ENCODE results near the gene SSU72.
A peak's percentile ranks its signal among the peaks of the same experiment; 100 is the strongest.

Gene SSU72

DNA sequence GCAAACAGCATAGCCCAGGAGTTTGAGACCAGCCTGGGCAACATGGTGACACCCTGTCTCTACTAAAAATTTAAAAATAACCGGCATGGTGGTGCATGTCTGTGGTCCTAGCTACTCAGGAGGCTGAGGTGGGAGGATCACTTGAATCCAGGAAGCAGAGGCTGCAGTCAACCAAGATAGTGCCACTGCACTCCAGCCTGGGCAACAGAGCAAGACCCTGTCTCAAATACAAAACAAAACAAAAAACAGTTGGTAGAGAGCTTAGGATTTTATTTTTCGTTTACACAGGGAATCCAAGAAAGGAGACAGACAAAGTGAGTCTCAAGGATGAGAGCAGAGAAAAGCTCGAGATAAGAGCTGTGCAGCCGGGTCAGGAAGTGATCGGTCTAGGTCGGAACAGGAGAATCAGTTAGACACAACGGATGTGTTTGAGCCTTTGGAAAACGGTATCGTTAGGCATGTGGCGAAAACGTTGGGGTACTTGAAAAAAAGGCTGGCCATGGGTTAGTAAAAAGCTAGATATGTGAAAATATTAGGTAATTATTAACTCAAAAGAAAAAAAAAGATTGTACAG lies 38.9 kb upstream of the SSU72 start:
- DNase-seq (ENCODE audit: low read depth), result no peak
- H3K4me3 ChIP-seq (ENCODE audit: low read depth, low read length), result peak overlapping the region; percentile 90

DNA sequence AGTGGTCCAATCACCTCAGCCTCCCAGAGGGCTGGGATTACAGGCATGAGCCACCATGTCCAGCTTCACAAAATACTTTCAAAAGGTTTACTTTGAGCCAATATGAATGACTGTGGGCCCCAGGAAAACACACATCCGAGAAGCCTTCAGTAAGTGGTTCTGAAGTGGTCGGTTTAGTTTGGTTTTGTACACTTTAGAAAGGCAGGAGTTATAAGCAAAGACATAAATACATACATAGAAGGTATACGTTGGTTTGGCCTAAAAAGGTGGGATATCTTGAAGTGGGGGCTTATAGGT lies 37.4 kb upstream of the SSU72 start:
- H3K4me3 ChIP-seq (ENCODE audit: low read depth, low read length), result no peak overlapping the region

DNA sequence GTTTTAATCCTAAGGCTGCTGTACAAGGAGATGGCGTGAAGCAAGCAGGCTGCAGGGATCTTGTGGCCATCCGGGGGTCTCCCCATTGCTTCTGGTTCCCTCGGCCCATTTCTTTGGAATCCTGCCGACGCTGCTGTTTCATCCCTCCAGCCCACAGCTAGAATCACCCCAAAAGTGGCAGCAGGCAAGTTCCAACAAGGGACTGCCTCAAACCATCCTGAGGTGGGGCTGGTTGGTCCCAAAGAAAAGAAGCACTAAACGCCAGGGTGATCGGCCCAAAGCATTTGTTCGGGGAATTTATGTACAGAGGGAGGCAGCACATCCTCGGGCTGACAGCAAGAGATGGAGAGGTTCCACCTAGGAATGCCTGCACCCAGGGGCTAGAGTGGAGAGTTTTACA lies 36.1 kb upstream of the SSU72 start:
- no peak for DNase-seq (ENCODE audit: low read depth)

More for the DNA sequence above, 37.4 kb upstream of the SSU72 start:
- no peak for DNase-seq (ENCODE audit: low read depth)

DNA sequence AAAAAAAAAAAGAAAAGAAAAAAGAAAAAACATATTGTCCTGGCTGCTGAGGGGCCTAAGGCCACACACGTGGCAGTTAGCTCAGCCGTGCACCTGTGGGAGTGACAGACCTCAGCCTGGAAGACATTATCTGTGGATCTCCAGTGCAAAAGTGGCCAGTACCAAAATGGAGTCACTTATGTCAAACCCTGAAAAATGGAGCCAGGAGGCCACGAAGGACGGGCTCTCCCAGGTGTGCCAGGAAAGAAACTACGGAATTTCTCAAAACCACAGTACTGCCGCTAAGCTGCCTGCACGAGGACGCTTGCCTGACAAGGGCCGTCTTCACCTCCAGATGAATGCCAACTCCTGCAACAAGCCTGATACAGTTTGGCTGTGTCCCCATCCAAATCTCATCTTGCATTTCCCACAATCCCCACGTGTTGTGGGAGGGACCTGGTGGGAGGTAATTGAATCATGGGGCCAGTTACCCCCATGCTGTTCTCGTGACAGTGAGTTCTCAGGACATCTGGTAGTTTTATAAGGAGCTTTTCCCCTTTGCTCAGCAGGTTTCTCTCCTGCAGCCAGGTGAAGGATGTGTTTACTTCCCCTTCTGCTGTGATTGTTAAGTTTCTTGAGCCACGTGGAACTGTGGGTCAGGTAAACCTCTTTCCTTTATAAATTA lies 35.3 kb upstream of the SSU72 start:
- no peak overlapping the region for H3K4me3 ChIP-seq (ENCODE audit: low read depth, low read length)

More for the DNA sequence above, 36.1 kb upstream of the SSU72 start:
- no peak overlapping the region for H3K4me3 ChIP-seq (ENCODE audit: low read depth, low read length)

DNA sequence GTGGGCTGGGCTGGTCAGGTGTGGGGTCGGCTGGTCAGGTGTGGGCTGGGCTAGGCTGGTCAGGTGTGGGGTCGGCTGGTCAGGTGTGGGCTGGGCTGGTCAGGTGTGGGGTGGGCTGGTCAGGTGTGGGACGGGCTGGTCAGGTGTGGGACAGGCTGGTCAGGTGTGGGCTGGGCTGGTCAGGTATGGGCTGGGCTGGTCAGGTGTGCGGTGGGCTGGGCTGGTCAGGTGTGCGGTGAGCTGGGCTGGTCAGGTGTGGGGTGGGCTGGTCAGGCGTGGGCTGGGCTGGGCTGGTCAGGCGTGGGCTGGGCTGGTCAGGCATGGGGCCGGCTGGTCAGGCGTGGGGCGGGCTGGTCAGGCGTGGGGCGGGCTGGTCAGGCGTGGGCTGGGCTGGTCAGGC lies 31.6 kb upstream of the SSU72 start:
- DNase-seq (ENCODE audit: low read depth), result no peak
- no peak overlapping the region for H3K4me3 ChIP-seq (ENCODE audit: low read depth, low read length)

More for the DNA sequence above, 35.3 kb upstream of the SSU72 start:
- DNase-seq (ENCODE audit: low read depth), result no peak

DNA sequence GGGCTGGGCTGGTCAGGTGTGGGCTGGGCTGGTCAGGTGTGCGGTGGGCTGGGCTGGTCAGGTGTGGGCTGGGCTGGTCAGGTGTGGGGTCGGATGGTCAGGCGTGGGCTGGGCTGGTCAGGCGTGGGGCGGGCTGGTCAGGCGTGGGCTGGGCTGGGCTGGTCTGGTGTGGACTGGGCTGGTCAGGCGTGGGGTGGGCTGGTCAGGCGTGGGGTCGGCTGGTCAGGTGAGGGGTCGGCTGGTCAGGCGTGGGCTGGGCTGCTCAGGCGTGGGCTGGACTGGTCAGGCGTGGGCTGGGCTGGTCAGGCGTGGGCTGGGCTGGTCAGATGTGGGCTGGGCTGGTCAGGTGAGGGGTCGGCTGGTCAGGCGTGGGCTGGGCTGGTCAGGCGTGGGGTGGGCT lies 31.1 kb upstream of the SSU72 start:
- no peak for DNase-seq (ENCODE audit: low read depth)
- no peak overlapping the region for H3K4me3 ChIP-seq (ENCODE audit: low read depth, low read length)

DNA sequence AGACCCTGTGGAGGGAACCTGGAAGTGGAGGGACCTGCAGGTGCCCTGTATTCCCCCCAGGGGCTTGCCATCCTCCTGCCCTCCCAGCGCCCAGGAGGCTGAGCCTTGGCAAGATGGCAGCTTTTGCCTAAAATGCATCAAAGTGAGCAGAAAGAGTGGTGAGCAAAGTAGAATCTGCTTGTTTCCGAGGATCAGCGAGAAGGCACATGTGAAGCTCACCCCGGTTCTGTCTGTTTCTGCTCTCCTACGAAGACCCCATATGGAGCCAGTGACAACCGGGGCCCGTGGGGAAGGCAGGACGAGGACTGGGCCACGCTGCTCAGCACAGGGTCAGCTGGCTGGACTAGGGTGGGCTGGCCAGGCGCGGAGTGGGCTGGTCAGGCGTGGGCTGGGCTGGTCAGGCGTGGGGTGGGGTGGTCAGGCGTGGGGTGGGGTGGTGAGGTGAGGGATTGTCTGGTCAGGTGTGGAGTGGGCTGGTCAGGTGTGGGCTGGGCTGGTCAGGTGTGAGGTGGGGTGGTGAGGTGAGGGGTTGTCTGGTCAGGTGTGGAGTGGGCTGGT lies 30.4 kb upstream of the SSU72 start:
- DNase-seq (ENCODE audit: low read depth), result no peak
- no peak overlapping the region for H3K4me3 ChIP-seq (ENCODE audit: low read depth, low read length)

DNA sequence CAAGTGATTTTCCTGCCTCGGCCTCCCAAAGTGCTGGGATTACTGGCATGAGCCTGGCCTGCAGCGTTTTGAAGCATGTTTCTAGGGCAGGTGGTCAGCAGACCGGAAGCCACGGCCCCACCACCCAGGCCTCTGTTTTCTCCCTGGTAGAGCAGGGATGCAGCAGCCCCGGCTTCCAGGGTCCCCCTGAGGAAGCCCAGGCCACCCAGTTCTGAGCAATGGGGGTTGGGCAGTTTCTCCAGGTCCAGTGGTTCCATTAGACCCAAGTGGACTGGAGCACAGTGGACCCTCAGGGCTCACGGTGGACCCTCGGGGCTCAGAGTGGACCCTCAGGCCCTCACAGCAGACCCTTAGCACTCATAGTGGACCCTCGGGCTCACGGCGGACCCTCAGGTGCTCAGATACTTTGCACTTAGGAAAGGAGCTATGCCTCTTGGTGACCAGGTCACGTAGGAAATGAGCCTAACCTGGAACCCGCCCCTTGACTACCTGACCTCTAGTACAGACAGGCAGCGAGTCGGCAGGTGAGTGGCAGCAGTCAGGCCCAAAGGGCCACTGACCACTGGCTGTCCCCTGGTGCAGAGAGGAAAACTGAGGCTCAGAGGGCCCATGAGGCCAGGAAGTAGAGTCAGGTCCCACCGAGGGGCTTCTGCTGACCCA lies 29.8 kb upstream of the SSU72 start:
- DNase-seq (ENCODE audit: low read depth), result no peak
- no peak overlapping the region for H3K4me3 ChIP-seq (ENCODE audit: low read depth, low read length)

DNA sequence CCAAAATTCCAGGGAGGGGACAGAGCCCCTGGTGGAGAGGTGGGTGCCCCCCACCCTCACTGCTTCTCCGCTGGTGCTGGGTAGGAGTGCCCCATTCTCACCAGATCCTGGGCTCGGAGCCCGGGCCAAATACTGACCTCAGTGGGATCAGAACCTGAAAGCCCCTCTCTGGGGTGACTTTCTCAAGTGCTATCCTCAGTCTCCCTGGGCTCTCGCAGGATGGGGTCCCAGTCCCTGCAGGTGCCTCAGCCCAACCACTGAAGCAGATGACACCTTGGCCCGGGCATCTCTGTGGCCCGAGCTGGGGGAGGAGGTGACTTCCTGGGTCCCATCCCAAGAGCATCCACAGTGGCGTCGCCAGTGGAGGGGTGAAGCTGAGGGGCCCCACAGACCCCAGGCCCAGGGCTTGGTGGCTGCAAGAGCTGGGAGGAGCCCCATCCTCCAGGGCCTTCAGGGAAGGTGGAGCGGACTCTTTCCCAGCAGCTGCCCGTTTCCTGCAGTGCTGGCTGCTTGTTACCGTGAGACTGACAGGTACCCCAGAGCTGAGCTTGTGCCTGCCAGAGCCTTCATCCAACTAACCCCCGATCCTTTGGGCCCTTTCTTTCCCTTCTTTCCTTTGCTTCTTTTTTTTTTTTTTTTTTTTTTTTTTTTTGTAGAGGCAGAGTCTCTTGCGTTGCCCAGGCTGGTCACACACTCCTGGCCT lies 29.2 kb upstream of the SSU72 start:
- H3K4me3 ChIP-seq (ENCODE audit: low read depth, low read length), result no peak overlapping the region
- no peak for DNase-seq (ENCODE audit: low read depth)

DNA sequence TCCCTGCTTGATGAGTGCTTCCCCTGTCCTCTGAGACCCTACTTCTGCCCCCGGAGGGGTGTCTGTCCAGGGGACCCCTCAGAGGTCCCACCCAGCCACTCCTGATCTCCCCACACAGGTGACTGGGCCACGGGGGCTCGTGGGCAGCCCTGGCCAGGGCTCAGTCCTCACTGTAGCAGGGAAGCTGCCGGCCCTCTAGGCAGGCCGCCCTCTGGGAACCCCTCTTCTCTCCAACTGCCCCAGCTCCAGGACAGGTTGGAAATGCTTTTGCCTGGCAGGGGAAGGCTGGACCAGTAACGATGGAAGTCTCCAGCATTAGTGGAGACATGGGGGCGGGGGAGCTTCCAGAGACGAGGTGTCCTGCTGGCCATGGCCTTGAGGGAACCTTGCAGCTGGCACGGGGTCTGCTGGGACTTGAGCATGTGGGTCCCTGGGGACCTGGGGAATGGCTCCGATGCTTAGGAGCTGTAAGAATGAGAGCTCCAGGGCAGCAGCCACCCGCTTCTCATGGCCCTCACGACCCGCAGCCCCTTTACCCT lies 28.4 kb upstream of the SSU72 start:
- no peak for DNase-seq (ENCODE audit: low read depth)
- H3K4me3 ChIP-seq (ENCODE audit: low read depth, low read length), result no peak overlapping the region

DNA sequence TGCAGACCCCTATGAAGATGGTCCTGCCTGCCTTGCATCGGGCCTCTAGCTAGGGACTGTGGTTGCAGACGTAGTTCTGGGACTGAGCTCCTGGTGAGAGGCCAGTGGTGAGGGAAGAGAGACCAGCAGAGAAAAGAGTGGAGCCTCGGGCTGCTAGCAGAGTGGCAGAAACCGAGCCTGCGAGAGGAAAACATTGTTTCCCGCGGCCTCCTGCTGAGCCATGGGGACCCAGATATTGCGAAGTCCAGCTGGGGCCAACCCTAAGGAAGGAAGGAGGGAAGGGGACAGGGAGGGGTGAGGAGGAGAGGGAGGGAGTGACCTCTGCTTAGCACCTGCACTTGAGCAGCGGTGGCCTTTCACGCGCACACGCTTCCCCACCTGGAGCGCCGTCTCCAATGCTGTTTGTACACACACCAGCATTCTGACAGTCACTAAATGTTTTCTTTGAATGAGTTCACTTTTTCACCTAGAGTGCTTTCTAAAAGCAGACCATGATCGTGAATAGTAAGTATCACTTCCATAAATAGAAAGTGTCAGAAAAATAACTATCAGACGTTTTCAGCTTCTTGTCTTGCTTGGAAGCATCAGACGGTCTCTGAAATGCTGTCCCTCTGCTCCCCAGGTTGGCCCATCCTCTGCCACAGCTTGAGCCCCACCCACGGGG lies 27.8 kb upstream of the SSU72 start:
- no peak for DNase-seq (ENCODE audit: low read depth)
- no peak overlapping the region for H3K4me3 ChIP-seq (ENCODE audit: low read depth, low read length)

DNA sequence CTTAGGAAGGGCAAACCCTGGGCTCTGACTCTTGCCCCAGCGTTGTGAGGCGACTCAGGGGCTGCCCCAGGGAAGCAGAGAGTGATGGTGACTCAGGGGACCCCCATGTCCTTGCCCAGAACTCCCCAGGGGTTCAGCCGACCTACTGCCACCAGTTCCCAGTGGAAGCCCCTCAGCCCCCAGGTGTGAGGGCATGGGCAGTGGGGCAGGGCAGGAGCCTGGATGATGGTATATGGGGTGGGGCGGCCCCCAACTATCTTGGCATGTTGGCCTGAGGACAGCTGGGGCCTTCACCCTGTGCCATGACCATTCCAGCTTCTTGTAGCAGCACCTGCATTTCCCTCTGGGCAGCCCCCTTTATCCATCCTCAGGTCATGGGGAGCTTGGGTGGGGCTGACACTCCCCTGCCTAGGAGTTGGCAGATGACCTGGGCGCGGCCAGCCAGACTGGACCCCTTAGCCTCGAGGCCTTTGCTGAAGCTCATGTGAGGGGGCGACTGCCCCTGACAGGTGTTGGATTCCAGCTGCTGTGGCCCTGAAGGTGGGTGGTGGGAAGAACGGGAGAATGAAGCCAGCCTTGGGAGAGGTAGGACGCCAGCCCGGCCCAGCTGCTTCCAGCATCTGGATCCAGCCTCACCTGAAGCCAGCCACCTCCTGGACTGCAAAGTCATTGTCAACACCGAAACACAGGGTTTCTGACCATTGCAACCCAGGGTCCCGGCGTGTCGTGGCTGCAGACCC lies 27.1 kb upstream of the SSU72 start:
- H3K4me3 ChIP-seq (ENCODE audit: low read depth, low read length), result no peak overlapping the region
- DNase-seq (ENCODE audit: low read depth), result no peak

DNA sequence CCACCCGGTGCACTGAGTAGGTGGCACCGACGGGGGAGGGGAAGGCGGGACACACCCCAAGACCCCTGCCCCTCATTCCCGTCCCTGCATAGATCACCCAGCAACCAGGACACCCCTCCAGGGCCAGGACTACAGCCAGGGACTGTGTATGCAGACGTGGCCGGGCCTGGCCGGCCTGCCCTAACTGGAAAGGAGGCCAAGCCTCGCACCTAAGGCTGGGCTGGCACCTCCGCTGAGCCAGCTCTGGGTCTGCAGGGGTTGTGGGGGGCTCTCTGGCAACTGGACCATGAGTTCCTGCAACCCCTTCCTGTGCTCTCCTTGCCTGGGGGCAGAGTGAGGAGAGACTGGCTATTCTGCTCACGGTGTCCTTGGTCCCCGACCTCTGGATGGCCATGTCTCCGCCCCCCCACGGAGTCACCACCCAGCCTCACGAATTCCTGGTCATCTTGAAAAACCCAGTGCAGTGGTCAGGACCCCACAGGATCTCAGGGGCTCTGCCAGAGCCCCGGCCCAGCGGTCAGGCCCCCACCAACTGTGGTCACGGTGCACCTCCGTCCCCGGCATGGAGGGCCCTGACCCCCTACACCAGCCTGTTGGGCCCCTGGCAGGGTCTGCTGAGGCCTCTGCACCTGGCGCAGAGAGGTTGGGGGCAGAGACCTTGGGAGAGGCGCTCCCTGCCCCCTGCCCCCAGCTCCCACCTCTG lies 26.3 kb upstream of the SSU72 start:
- peak overlapping the region; percentile 52 for H3K4me3 ChIP-seq (ENCODE audit: low read depth, low read length)
- DNase-seq (ENCODE audit: low read depth), result no peak

DNA sequence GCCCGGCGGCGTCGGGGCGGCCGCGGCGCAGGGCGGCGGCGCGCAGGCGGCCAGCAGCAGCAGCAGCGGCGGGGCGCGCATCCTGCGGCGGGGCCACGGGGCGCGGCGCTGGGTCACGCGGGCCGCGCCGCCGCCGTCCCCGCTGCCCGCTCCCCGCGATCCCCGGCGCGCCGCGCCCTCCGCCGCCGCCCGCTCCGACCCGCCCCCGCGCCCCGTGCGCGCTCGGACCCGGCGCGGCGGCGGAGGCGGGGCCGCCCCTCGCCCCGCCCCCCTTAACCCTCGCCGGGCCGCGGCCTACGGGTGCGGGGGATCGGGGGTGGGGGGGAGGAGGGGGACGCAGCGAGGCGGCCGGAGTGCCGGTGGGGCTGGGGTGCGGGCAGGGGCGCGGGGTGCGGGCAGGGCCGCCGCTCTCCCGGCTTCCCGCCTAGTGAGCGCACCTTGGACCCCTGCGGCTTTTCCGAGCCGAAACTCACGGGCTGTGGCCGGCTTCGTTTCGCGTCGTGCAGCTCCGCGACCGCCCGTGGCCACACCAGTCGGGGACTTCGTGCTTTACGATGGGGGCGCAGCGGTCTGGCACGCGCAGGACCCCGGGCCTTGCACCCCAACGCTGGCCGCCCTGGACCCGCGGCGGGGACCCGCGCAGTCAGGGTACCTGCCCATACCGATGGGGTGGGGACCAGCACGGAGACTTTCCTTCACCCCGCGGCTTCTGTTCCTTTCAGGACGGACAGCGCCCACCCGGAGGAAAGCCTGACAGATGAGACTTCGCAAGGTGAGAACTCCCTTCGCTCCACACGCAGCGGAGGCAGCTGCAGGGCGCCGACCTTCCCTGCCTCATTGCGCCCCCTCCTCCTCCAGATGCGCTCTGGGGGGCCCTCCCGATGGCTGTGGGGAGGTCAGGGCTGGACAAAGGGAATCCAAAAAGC lies 25.5 kb upstream of the SSU72 start, which contains the start of gene FNDC10:
Gene FNDC10 (minus strand): TSS at position 201 of the 926 bp plus-strand sequence. CDS start 120 bp downstream, at position 81.
- no peak for DNase-seq (ENCODE audit: low read depth)
- peak within 1 kb of the TSS; percentile 52 for H3K4me3 ChIP-seq (ENCODE audit: low read depth, low read length)

DNA sequence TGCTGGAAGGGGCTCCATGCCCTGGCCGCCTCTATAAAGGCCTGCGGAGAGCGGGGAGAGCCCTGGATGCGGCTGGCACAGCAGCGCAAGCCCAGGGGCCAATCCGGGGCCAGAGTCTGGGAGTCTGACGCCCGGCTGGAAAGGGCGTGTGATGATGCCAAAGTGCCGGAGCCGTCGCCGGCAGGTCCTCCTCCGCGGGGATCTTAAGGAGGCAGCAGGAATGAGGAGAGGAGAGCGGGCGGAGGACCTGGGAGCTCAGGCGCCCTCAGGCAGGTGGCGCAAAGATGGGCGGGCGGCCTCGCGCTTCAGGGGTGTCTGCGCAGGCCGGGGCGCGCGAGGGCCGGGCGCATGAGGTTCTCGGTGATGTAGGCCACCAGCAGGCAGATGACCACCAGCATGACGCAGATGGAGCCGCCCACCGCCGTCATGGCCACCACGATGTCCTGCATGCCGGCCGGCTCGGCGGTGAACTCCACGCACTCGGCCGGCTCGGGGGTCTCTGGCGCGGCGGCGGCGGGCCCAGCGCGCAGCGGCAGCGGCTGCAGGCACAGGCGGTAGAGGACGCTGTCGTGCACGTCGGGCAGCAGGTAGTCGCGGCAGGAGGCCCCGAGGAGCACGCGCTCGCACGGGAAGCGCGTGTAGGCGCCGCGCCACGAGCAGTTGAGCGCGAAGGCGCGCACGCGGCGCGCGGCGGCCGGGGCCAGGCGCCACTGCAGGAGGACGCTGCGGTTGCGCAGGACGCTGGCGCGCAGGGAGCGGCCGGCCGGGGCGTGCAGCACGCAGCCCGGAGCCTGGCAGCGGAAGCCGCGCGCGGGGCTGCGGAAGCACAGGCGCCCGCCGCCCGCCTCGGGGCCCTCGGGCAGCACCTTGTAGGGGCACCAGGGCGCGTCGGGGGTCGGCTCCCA lies 24.6 kb upstream of the SSU72 start:
- no peak for DNase-seq (ENCODE audit: low read depth)
- peak overlapping the region; percentile 34 for H3K4me3 ChIP-seq (ENCODE audit: low read depth, low read length)

DNA sequence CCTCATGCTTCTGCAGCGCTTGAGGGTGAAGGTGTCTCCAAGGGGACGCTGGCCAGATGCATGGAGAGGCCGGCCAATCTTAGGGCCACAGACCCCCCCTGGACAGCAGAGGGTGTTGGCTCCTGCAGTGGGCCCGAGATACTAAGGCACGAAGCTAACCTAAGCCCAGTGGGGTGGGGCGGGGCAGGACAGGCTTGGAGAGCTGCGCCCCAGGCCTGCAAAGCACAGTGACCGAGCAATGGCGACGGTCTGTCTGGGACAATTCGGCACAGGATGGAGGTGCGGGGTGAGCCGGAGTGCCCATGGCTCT lies 24.0 kb upstream of the SSU72 start:
- H3K4me3 ChIP-seq (ENCODE audit: low read depth, low read length), result no peak overlapping the region
- DNase-seq (ENCODE audit: low read depth), result no peak
